H9 (cell line): ENCODE measurements around the gene RGS6. TPM values are rescaled to one million over a fixed set of nuclear protein-coding genes. Genes with fewer than 3 reads are reported as not detected.

Source experiments
- DNase-seq: peaks from one replicate; pipeline ENCODE4 v3.0.0-alpha.2; 2017
- H2AFZ ChIP-seq: one replicate; pipeline ENCODE4 v1.6.1; 2013; ENCODE audit warnings: mild to moderate bottlenecking, low read length, control low read depth, moderate library complexity
- H2AK5ac ChIP-seq: 2 replicates; pipeline ENCODE4 v1.6.1; 2013; ENCODE audit warnings: low read length, control low read depth, mixed read lengths; ENCODE audit not compliant: insufficient read length
- H2BK120ac ChIP-seq: one replicate; pipeline ENCODE4 v1.6.1; 2013; ENCODE audit warnings: low read depth, mild to moderate bottlenecking, low read length, control low read depth, inconsistent platforms; ENCODE audit not compliant: poor library complexity, severe bottlenecking
- H2BK12ac ChIP-seq: 2 replicates; pipeline ENCODE4 v1.6.1; 2013; ENCODE audit warnings: low read length, control low read depth, mixed read lengths, low read depth; ENCODE audit not compliant: insufficient read length
- H2BK15ac ChIP-seq: 2 replicates; pipeline ENCODE4 v1.6.1; 2013; ENCODE audit warnings: low read depth, low read length, control low read depth
- H2BK20ac ChIP-seq: one replicate; pipeline ENCODE4 v1.6.1; 2013; ENCODE audit warnings: low read depth, mild to moderate bottlenecking, low read length, control low read depth, inconsistent platforms; ENCODE audit not compliant: poor library complexity, severe bottlenecking
- H2BK5ac ChIP-seq: 2 replicates; pipeline ENCODE4 v1.6.1; 2013; ENCODE audit warnings: low read length, control low read depth, mixed read lengths; ENCODE audit not compliant: insufficient read length
- H3K14ac ChIP-seq: 2 replicates; pipeline ENCODE4 v1.6.1; 2013; ENCODE audit warnings: low read length, control low read depth; ENCODE audit not compliant: insufficient read depth
- H3K18ac ChIP-seq: 2 replicates; pipeline ENCODE4 v1.6.1; 2013; ENCODE audit warnings: low read depth, mild to moderate bottlenecking, mixed read lengths, low read length, control low read depth; ENCODE audit not compliant: insufficient read length
- H3K23ac ChIP-seq: 2 replicates; pipeline ENCODE4 v1.6.1; 2013; ENCODE audit warnings: low read length, control low read depth, mixed read lengths, low read depth; ENCODE audit not compliant: insufficient read length
- H3K23me2 ChIP-seq: 2 replicates; pipeline ENCODE4 v1.6.1; 2013; ENCODE audit warnings: low read depth, mild to moderate bottlenecking, mixed read lengths, low read length, control low read depth; ENCODE audit not compliant: insufficient read length, poor library complexity, severe bottlenecking
- H3K27ac ChIP-seq: 2 replicates; pipeline ENCODE4 v1.5.1; 2013; ENCODE audit warnings: low read length, control low read depth, mixed read lengths, low read depth; ENCODE audit not compliant: insufficient read length
- H3K27me3 ChIP-seq: 2 replicates; pipeline ENCODE4 v1.6.1; 2013; ENCODE audit warnings: low read length, control low read depth, inconsistent platforms; ENCODE audit not compliant: insufficient read depth
- H3K4ac ChIP-seq: 2 replicates; pipeline ENCODE4 v1.6.1; 2013; ENCODE audit warnings: low read depth, mild to moderate bottlenecking, control low read depth, inconsistent platforms, low read length, moderate library complexity
- H3K4me1 ChIP-seq: 2 replicates; pipeline ENCODE4 v1.6.1; 2013; ENCODE audit warnings: low read length, control low read depth, inconsistent platforms; ENCODE audit not compliant: insufficient read depth
- H3K4me2 ChIP-seq: 2 replicates; pipeline ENCODE4 v1.6.1; 2013; ENCODE audit warnings: low read length, control low read depth, mixed read lengths; ENCODE audit not compliant: insufficient read length, insufficient read depth
- H3K56ac ChIP-seq: 2 replicates; pipeline ENCODE4 v1.6.1; 2013; ENCODE audit warnings: low read depth, mild to moderate bottlenecking, mixed read lengths, low read length, control low read depth; ENCODE audit not compliant: insufficient read length
- H3K79me1 ChIP-seq: 2 replicates; pipeline ENCODE4 v1.6.1; 2013; ENCODE audit warnings: low read depth, mild to moderate bottlenecking, moderate library complexity, low read length, control low read depth, inconsistent platforms; ENCODE audit not compliant: insufficient read depth, poor library complexity, severe bottlenecking
- H3K79me2 ChIP-seq: 2 replicates; pipeline ENCODE4 v1.6.1; 2013; ENCODE audit warnings: low read length, control low read depth, inconsistent platforms; ENCODE audit not compliant: insufficient read depth
- H3K9ac ChIP-seq: 2 replicates; pipeline ENCODE4 v1.6.1; 2013; ENCODE audit warnings: low read length, control low read depth, mixed read lengths; ENCODE audit not compliant: insufficient read length; ENCODE audit errors: extremely low read depth
- H3K9me3 ChIP-seq: one replicate; pipeline ENCODE4 v1.6.1; 2013; ENCODE audit warnings: low read depth, low read length, inconsistent platforms; ENCODE audit not compliant: control insufficient read depth
- H3T11ph ChIP-seq: one replicate; pipeline ENCODE4 v1.6.1; 2013; ENCODE audit warnings: mild to moderate bottlenecking, low read length, control low read depth, inconsistent platforms
- H4K20me1 ChIP-seq: one replicate; pipeline ENCODE4 v1.6.1; 2013; ENCODE audit not compliant: control insufficient read depth, insufficient read length, insufficient read depth
- H4K5ac ChIP-seq: 2 replicates; pipeline ENCODE4 v1.6.1; 2013; ENCODE audit warnings: low read depth, mild to moderate bottlenecking, mixed read lengths, low read length, control low read depth; ENCODE audit not compliant: insufficient read length
- H4K8ac ChIP-seq: replicated peaks from 2 replicates; pipeline ENCODE4 v1.6.1; 2013; ENCODE audit warnings: low read length, control low read depth, mixed read lengths, low read depth; ENCODE audit not compliant: insufficient read length
- H4K91ac ChIP-seq: 2 replicates; pipeline ENCODE4 v1.6.1; 2013; ENCODE audit warnings: low read depth, mild to moderate bottlenecking, moderate library complexity, mixed read lengths, low read length, control low read depth; ENCODE audit not compliant: insufficient read length
- H3K27ac Mint-ChIP-seq, 3 experiments: 2 replicates in 2 of 3; 3 replicates in 1 of 3; pipeline ENCODE4 v1.8.0; 2020 to 2021; ENCODE audit warnings: mixed read lengths in 3 of 3, mild to moderate bottlenecking in 1 of 3, moderate library complexity in 1 of 3
- H3K27me3 Mint-ChIP-seq: 2 replicates; pipeline ENCODE4 v1.8.0; 2021; ENCODE audit warnings: low read depth, mild to moderate bottlenecking, moderate library complexity, mixed read lengths
- H3K36me3 Mint-ChIP-seq, 3 experiments: 2 replicates in 2 of 3; 3 replicates in 1 of 3; pipeline ENCODE4 v1.8.0; 2020 to 2021; ENCODE audit warnings: low read depth in 3 of 3, mixed read lengths in 3 of 3; ENCODE audit not compliant: insufficient read depth in 1 of 3
- H3K4me1 Mint-ChIP-seq, 2 experiments: 2 replicates each; pipeline ENCODE4 v1.8.0; 2020; ENCODE audit warnings: mixed read lengths in 2 of 2
- H3K4me3 Mint-ChIP-seq, 2 experiments: 2 replicates in 1 of 2; 3 replicates in 1 of 2; pipeline ENCODE4 v1.8.0; 2020 to 2021; ENCODE audit warnings: mild to moderate bottlenecking in 2 of 2, mixed read lengths in 2 of 2, moderate library complexity in 1 of 2
- H3K9me3 Mint-ChIP-seq, 2 experiments: 2 replicates in 1 of 2; 3 replicates in 1 of 2; pipeline ENCODE4 v1.8.0; 2020; ENCODE audit warnings: mild to moderate bottlenecking in 2 of 2, mixed read lengths in 2 of 2, moderate library complexity in 1 of 2
- WGBS: extraction: QIAGEN DNeasy Blood & Tissue Kit; methylation state at CpG from one replicate; pipeline ENCODE4 v1.1.7; 2013; ENCODE audit warnings: missing lambda C conversion rate, low lambda C conversion rate, mixed read lengths; ENCODE audit not compliant: insufficient read length; ENCODE audit errors: extremely low coverage; 5-methylcytosine and 5-hydroxymethylcytosine counted together
- total RNA-seq: library from RNA; stranded (reverse); gene quantifications from 2 replicates; pipeline ENCODE4 v1.2.1, GENCODE V29; 2021
- TF ChIP-seq, protein P1 (sequence below): fragments of 200-600 bp; sonication (generic); conservative IDR thresholded peaks from 3 replicates; pipeline ENCODE4 v1.8.0; 2021; ENCODE audit warnings: antibody characterized with exemption, mild to moderate bottlenecking

The RGS6 gene
- total RNA-seq, 1 experiment from 2014 or later, result 3.0 TPM

DNA sequence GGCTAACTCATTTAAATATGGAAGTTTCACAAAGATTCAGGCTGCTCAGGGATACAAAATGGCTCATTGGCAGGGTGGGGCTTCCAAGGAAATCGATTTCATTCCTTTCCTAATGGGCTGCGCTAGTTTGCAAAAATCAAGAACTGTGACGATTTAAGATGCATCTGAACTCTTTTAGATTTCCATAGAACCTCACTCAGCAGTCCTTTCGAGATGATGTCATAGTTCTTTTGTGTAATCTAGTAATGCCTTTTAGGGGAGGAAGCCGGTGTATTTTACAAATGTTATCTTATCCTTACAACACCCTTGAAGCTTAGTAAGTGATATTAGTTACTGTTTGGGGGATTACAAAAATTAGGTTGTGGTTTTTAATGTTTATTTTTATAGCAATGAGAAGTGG, 239.8 kb downstream of the RGS6 start:
- Mint-ChIP-seq H3K4me3 (no peak overlapping the region), H3K9me3 (peaks cover 0 to under 1% of the 10 kb centered on the region in 2 experiments; a peak in 2 of 5 replicates), H3K27me3 (no peaks in the 10 kb centered on the region; the same call in 1 of the 2 replicates), H3K36me3 (peaks cover 0 to 3% (median 0%) of the 10 kb centered on the region in 3 experiments; a peak in 2 of 7 replicates), H3K27ac (no peak overlapping the region), H3K4me1 (peaks cover 11 to 14% of the 10 kb centered on the region in 2 experiments)
- no peak overlapping the region for H2AFZ ChIP-seq
- no peak overlapping the region for H2BK15ac ChIP-seq
- H2BK20ac ChIP-seq, result no peak overlapping the region
- no peaks in the 10 kb centered on the region for H4K20me1 ChIP-seq
- no peak overlapping the region for H3K9ac ChIP-seq
- no peaks in the 10 kb centered on the region for H3K79me2 ChIP-seq
- H3K4me2 ChIP-seq, result no peak overlapping the region
- WGBS, result no CpG with 5 or more reads among the region's 5 CpGs
- no peak overlapping the region for H3T11ph ChIP-seq
- no peaks in the 10 kb centered on the region for H3K9me3 ChIP-seq
- no peak overlapping the region for H2BK120ac ChIP-seq
- H3K14ac ChIP-seq, result no peak overlapping the region
- no peaks in the 10 kb centered on the region for H3K23me2 ChIP-seq
- no peak for DNase-seq
- H4K8ac ChIP-seq, result no peak overlapping the region
- no peak overlapping the region for H3K27ac ChIP-seq
- H3K23ac ChIP-seq, result no peak overlapping the region
- no peak overlapping the region for H2BK12ac ChIP-seq
- no peak overlapping the region for H2AK5ac ChIP-seq
- H3K18ac ChIP-seq, result no peak overlapping the region
- H3K27me3 ChIP-seq, result no peaks in the 10 kb centered on the region
- no peaks in the 10 kb centered on the region for H3K4me1 ChIP-seq
- H2BK5ac ChIP-seq, result no peak overlapping the region
- no peak overlapping the region for H4K91ac ChIP-seq
- no peaks in the 10 kb centered on the region for H3K79me1 ChIP-seq
- H3K4ac ChIP-seq, result no peak overlapping the region
- no peak overlapping the region for H4K5ac ChIP-seq
- TF ChIP-seq, protein P1, sequence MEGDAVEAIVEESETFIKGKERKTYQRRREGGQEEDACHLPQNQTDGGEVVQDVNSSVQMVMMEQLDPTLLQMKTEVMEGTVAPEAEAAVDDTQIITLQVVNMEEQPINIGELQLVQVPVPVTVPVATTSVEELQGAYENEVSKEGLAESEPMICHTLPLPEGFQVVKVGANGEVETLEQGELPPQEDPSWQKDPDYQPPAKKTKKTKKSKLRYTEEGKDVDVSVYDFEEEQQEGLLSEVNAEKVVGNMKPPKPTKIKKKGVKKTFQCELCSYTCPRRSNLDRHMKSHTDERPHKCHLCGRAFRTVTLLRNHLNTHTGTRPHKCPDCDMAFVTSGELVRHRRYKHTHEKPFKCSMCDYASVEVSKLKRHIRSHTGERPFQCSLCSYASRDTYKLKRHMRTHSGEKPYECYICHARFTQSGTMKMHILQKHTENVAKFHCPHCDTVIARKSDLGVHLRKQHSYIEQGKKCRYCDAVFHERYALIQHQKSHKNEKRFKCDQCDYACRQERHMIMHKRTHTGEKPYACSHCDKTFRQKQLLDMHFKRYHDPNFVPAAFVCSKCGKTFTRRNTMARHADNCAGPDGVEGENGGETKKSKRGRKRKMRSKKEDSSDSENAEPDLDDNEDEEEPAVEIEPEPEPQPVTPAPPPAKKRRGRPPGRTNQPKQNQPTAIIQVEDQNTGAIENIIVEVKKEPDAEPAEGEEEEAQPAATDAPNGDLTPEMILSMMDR, result no peak
- no peak overlapping the region for H3K56ac ChIP-seq
